Measurements from ENCODE around the gene BCL7C. TPM values are rescaled to one million over a fixed set of nuclear protein-coding genes. Genes with fewer than 3 reads are reported as not detected.

The BCL7C gene
- total and polyA plus RNA-seq, 2 of the 8 experiments (the other 6 are each of a cell fraction or from before 2014, with no cell fraction given): 8.6 to 17.2 TPM

DNA sequence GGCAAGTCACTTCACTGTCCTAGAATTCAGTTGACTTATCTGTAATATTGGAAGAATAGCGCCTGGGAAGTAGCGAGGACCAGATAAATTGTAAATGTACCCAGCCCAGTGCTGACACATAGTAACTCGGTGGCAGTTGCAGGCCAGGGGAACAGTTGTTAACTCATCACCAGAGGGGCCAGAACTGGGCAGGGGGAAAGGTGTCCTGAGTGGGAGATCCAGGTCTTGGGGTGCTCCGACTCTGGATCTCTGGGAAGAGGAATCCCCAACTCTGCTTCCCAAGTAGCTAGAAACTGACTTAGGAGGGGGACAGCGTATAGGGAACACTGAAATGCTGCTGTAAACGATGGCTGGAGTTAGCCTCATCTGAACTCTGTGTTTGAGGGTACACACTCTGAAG lies 23.0 kb downstream of the BCL7C start (continued):
- TF ChIP-seq, protein P1, sequence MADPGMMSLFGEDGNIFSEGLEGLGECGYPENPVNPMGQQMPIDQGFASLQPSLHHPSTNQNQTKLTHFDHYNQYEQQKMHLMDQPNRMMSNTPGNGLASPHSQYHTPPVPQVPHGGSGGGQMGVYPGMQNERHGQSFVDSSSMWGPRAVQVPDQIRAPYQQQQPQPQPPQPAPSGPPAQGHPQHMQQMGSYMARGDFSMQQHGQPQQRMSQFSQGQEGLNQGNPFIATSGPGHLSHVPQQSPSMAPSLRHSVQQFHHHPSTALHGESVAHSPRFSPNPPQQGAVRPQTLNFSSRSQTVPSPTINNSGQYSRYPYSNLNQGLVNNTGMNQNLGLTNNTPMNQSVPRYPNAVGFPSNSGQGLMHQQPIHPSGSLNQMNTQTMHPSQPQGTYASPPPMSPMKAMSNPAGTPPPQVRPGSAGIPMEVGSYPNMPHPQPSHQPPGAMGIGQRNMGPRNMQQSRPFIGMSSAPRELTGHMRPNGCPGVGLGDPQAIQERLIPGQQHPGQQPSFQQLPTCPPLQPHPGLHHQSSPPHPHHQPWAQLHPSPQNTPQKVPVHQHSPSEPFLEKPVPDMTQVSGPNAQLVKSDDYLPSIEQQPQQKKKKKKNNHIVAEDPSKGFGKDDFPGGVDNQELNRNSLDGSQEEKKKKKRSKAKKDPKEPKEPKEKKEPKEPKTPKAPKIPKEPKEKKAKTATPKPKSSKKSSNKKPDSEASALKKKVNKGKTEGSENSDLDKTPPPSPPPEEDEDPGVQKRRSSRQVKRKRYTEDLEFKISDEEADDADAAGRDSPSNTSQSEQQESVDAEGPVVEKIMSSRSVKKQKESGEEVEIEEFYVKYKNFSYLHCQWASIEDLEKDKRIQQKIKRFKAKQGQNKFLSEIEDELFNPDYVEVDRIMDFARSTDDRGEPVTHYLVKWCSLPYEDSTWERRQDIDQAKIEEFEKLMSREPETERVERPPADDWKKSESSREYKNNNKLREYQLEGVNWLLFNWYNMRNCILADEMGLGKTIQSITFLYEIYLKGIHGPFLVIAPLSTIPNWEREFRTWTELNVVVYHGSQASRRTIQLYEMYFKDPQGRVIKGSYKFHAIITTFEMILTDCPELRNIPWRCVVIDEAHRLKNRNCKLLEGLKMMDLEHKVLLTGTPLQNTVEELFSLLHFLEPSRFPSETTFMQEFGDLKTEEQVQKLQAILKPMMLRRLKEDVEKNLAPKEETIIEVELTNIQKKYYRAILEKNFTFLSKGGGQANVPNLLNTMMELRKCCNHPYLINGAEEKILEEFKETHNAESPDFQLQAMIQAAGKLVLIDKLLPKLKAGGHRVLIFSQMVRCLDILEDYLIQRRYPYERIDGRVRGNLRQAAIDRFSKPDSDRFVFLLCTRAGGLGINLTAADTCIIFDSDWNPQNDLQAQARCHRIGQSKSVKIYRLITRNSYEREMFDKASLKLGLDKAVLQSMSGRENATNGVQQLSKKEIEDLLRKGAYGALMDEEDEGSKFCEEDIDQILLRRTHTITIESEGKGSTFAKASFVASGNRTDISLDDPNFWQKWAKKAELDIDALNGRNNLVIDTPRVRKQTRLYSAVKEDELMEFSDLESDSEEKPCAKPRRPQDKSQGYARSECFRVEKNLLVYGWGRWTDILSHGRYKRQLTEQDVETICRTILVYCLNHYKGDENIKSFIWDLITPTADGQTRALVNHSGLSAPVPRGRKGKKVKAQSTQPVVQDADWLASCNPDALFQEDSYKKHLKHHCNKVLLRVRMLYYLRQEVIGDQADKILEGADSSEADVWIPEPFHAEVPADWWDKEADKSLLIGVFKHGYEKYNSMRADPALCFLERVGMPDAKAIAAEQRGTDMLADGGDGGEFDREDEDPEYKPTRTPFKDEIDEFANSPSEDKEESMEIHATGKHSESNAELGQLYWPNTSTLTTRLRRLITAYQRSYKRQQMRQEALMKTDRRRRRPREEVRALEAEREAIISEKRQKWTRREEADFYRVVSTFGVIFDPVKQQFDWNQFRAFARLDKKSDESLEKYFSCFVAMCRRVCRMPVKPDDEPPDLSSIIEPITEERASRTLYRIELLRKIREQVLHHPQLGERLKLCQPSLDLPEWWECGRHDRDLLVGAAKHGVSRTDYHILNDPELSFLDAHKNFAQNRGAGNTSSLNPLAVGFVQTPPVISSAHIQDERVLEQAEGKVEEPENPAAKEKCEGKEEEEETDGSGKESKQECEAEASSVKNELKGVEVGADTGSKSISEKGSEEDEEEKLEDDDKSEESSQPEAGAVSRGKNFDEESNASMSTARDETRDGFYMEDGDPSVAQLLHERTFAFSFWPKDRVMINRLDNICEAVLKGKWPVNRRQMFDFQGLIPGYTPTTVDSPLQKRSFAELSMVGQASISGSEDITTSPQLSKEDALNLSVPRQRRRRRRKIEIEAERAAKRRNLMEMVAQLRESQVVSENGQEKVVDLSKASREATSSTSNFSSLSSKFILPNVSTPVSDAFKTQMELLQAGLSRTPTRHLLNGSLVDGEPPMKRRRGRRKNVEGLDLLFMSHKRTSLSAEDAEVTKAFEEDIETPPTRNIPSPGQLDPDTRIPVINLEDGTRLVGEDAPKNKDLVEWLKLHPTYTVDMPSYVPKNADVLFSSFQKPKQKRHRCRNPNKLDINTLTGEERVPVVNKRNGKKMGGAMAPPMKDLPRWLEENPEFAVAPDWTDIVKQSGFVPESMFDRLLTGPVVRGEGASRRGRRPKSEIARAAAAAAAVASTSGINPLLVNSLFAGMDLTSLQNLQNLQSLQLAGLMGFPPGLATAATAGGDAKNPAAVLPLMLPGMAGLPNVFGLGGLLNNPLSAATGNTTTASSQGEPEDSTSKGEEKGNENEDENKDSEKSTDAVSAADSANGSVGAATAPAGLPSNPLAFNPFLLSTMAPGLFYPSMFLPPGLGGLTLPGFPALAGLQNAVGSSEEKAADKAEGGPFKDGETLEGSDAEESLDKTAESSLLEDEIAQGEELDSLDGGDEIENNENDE (IDR thresholded peaks at IDR 0.05; ENCODE audit: insufficient replicate concordance, low read length): no peak
- TF ChIP-seq SAP30 (IDR thresholded peaks at IDR 0.05; ENCODE audit: insufficient read depth, insufficient replicate concordance, low read length): no peak
- no peak for TF ChIP-seq EZH2 (IDR thresholded peaks at IDR 0.05; ENCODE audit: low read depth, low read length, severe bottlenecking)
- no peak for TF ChIP-seq SRF (IDR thresholded peaks at IDR 0.05; ENCODE audit: low read depth, low read length)
- TF ChIP-seq RAD21 (IDR thresholded peaks at IDR 0.05 in 1 of 2, conservative IDR thresholded peaks at IDR 0.05 in 1 of 2; ENCODE audit: low read depth in 2 of 2, low read length in 2 of 2): no peak
- TF ChIP-seq YY1 (IDR thresholded peaks at IDR 0.05; ENCODE audit: low read depth, low read length): no peak
- no peak for TF ChIP-seq HDAC2 (IDR thresholded peaks at IDR 0.05; ENCODE audit: borderline replicate concordance in 1 of 2, low read depth in 2 of 2, low read length in 2 of 2)
- TF ChIP-seq, protein P2, sequence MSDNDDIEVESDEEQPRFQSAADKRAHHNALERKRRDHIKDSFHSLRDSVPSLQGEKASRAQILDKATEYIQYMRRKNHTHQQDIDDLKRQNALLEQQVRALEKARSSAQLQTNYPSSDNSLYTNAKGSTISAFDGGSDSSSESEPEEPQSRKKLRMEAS (IDR thresholded peaks at IDR 0.05): no peak
- TF ChIP-seq JUND (IDR thresholded peaks at IDR 0.05; ENCODE audit: low read length): no peak
- TF ChIP-seq CTBP2 (IDR thresholded peaks at IDR 0.05; ENCODE audit: borderline replicate concordance, insufficient read depth, insufficient read length, low read length): no peak
